ENCODE data around the gene LRRC10.

DNA sequence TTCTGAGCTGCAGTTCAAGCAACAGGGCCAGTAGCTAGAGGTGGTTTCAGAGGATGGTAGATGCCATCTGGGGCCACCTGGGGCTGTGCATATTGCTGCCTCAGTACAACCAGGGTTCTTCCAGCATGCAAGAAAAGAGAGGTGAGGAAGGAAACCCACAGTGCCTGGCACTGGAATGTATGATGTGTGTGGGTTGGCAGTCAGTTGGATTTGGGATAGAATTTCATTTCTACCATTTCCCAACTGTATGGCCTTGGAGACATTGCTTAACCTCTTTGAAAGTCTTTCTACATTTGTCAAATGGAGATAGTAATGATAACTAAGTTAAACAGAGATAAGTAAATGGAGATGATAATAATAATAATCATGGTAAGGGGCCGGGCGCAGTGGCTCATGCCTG, 10.2 kb upstream of the LRRC10 start:
- TF ChIP-seq, protein P1, sequence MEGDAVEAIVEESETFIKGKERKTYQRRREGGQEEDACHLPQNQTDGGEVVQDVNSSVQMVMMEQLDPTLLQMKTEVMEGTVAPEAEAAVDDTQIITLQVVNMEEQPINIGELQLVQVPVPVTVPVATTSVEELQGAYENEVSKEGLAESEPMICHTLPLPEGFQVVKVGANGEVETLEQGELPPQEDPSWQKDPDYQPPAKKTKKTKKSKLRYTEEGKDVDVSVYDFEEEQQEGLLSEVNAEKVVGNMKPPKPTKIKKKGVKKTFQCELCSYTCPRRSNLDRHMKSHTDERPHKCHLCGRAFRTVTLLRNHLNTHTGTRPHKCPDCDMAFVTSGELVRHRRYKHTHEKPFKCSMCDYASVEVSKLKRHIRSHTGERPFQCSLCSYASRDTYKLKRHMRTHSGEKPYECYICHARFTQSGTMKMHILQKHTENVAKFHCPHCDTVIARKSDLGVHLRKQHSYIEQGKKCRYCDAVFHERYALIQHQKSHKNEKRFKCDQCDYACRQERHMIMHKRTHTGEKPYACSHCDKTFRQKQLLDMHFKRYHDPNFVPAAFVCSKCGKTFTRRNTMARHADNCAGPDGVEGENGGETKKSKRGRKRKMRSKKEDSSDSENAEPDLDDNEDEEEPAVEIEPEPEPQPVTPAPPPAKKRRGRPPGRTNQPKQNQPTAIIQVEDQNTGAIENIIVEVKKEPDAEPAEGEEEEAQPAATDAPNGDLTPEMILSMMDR (IDR thresholded peaks at IDR 0.05) = no peak
- no peak for TF ChIP-seq POLR2A (IDR thresholded peaks at IDR 0.05)
- no peak for TF ChIP-seq POLR2AphosphoS5 (IDR thresholded peaks at IDR 0.05)

All from breast epithelium (tissue), 3 donors.